Stimulated activated CD8-positive, alpha-beta memory T cell treated with anti-CD3 and anti-CD28 coated beads, Interleukin-4, amount 100 ng/mL, for 4 hours (primary cell): ENCODE measurements around the gene ESF1.
"Not testable (repeated sequence)": the region's sequence is repeated elsewhere in the genome, so short reads cannot be mapped to it uniquely, and the experiment has no call there.

Experiments
- DNase-seq, 2 donors: peaks; one replicate each; pipeline ENCODE4 v3.0.0-alpha.2; 2020; ENCODE audit warnings: low read depth in 2 of 2, low spot score in 1 of 2

ESF1 gene

GRCh38 chr20:13739731-13740649, 44.7 kb downstream of the ESF1 start:
- no peak for DNase-seq

- not testable (repeated sequence) for DNase-seq
These were observed 46.5 kb downstream of the ESF1 start for GRCh38 chr20:13738187-13738586.

- DNase-seq, result no peak
These were observed 48.1 kb downstream of the ESF1 start for GRCh38 chr20:13736436-13737191.

GRCh38 chr20:13735826-13736225, 48.9 kb downstream of the ESF1 start:
- no peak for DNase-seq

- DNase-seq, result no peak
These were observed 61.7 kb downstream of the ESF1 start for GRCh38 chr20:13723011-13723410.

GRCh38 chr20:13718171-13718570, 66.5 kb downstream of the ESF1 start:
- no peak for DNase-seq

GRCh38 chr20:13717631-13718044, 67.1 kb downstream of the ESF1 start:
- DNase-seq, result no peak

- DNase-seq, result no peak
These were observed 69.5 kb downstream of the ESF1 start for GRCh38 chr20:13715171-13715570.

GRCh38 chr20:13708234-13708633, 76.5 kb downstream of the ESF1 start:
- DNase-seq, result no peak

- DNase-seq, result no peak
These were observed 81.5 kb downstream of the ESF1 start for GRCh38 chr20:13703265-13703664.

GRCh38 chr20:13701486-13701885, 83.2 kb downstream of the ESF1 start:
- no peak for DNase-seq

GRCh38 chr20:13700761-13701160, 84.0 kb downstream of the ESF1 start:
- DNase-seq, result no peak

- no peak for DNase-seq
These were observed 90.1 kb downstream of the ESF1 start for GRCh38 chr20:13694420-13695150.

GRCh38 chr20:13692802-13693736, 91.7 kb downstream of the ESF1 start:
- no peak for DNase-seq

GRCh38 chr20:13690943-13691342, 93.8 kb downstream of the ESF1 start:
- no peak for DNase-seq

GRCh38 chr20:13687815-13688214, 96.9 kb downstream of the ESF1 start:
- no peak for DNase-seq

GRCh38 chr20:13685623-13686022, 99.1 kb downstream of the ESF1 start:
- DNase-seq, result no peak

- no peak for DNase-seq
These were observed 100.0 kb downstream of the ESF1 start for GRCh38 chr20:13684566-13685222.

- DNase-seq, result no peak
These were observed 100.9 kb downstream of the ESF1 start for GRCh38 chr20:13683833-13684232.
